ENCODE data around the gene AGPS.
"Not testable (repeated sequence)": the region's sequence is repeated elsewhere in the genome, so short reads cannot be mapped to it uniquely, and the experiment has no call there.

AGPS gene

DNA sequence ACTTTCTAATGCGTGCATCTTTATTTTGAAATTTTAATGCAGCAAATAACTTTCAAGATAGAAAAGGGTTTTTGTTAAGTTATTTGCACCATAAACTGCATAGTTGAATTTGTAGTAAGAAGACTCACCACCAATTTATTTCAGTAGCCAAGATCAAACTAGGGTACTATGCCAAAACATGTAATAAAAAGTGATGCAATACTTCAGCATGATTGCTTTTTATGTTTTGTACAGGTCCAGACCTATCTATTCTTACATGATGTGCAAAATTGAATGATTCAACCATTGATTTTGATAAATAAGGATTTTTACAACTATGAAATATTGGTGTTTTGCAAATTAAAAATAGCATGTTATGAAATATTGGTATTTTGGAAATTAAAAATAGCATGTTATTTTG is 26.7 kb downstream of the AGPS start:
- H3K9ac ChIP-seq: no peak overlapping the region
- H3K4me1 ChIP-seq: peaks cover 0 to 9% (median 0%) of the 10 kb centered on the region in 10 experiments; a peak in 1 of 20 replicates
- H4K20me1 ChIP-seq: peaks cover 0 to 21% (median 4%) of the 10 kb centered on the region in 11 experiments; a peak in 6 of 22 replicates
- no peaks in the 10 kb centered on the region for H3K27me3 ChIP-seq
- H3K36me3 ChIP-seq: peaks cover 0 to 27% (median 15%) of the 10 kb centered on the region in 11 experiments; a peak in 16 of 22 replicates
- no peak overlapping the region; a peak in 1 of 22 replicates for H3K4me2 ChIP-seq
- peak in 1 of 11 experiments; percentile 43; a peak in 1 of 22 replicates for TF ChIP-seq Cebpa-rat (IDR thresholded peaks at IDR 0.05)
- peaks cover 0 to 9% (median 6%) of the 10 kb centered on the region in 11 experiments; a peak in 11 of 22 replicates for H3K9me3 ChIP-seq (replicated peaks in 1 of 11)
- H3K27ac ChIP-seq: peak overlapping the region in 1 of 11 experiments; percentile 27; a peak in 1 of 22 replicates
- no peak overlapping the region for H3K4me3 ChIP-seq

GRCh38 chr2:177422271-177422670 is 29.7 kb downstream of the AGPS start:
- no peak overlapping the region for H3K4me3 ChIP-seq
- H3K27ac ChIP-seq: no peak overlapping the region
- no peak overlapping the region for H3K9ac ChIP-seq
- no peaks in the 10 kb centered on the region for H3K27me3 ChIP-seq
- TF ChIP-seq Cebpa-rat (IDR thresholded peaks at IDR 0.05): no peak
- H3K9me3 ChIP-seq (replicated peaks in 1 of 11): peaks cover 19 to 37% (median 27%) of the 10 kb centered on the region in 11 experiments
- peaks cover 11 to 43% (median 22%) of the 10 kb centered on the region in 11 experiments; a peak in 18 of 22 replicates for H3K36me3 ChIP-seq
- H3K4me2 ChIP-seq: no peak overlapping the region
- peaks cover 0 to 4% (median 0%) of the 10 kb centered on the region in 11 experiments; a peak in 2 of 22 replicates for H4K20me1 ChIP-seq
- peaks cover 0 to 9% (median 0%) of the 10 kb centered on the region in 10 experiments; a peak in 1 of 20 replicates for H3K4me1 ChIP-seq

- H3K27me3 ChIP-seq, H3K27ac ChIP-seq, H3K4me1 ChIP-seq, H4K20me1 ChIP-seq, H3K9ac ChIP-seq, H3K4me2 ChIP-seq, H3K4me3 ChIP-seq: not testable (repeated sequence)
- Histone ChIP-seq H3K9me3 (replicated peaks in 1 of 11) (peaks cover 38 to 56% (median 46%) of the 10 kb centered on the region in 11 experiments), H3K36me3 (peaks cover 20 to 61% (median 38%) of the 10 kb centered on the region in 11 experiments)
Measured at GRCh38 chr2:177424120-177424519, 31.5 kb downstream of the AGPS start.

- not testable (repeated sequence) for H3K4me1 ChIP-seq, H4K20me1 ChIP-seq, H3K27ac ChIP-seq, H3K27me3 ChIP-seq, H3K4me3 ChIP-seq, H3K9ac ChIP-seq, H3K4me2 ChIP-seq
- H3K36me3 ChIP-seq: peaks cover 25 to 66% (median 43%) of the 10 kb centered on the region in 11 experiments
- H3K9me3 ChIP-seq (replicated peaks in 1 of 11): peaks cover 43 to 61% (median 51%) of the 10 kb centered on the region in 11 experiments
Measured at GRCh38 chr2:177424620-177425019, 32.0 kb downstream of the AGPS start.

GRCh38 chr2:177427316-177427715 is 34.7 kb downstream of the AGPS start:
- Histone ChIP-seq H4K20me1 (no peaks in the 10 kb centered on the region; a peak in 1 of 22 replicates), H3K4me1 (no peaks in the 10 kb centered on the region), H3K9ac (no peak overlapping the region), H3K27ac (no peak overlapping the region), H3K27me3 (no peaks in the 10 kb centered on the region), H3K9me3 (replicated peaks in 1 of 11) (peaks cover 70 to 88% (median 77%) of the 10 kb centered on the region in 11 experiments), H3K36me3 (peaks cover 47 to 84% (median 62%) of the 10 kb centered on the region in 11 experiments), H3K4me2 (no peak overlapping the region), H3K4me3 (no peak overlapping the region)
- no peak for TF ChIP-seq Cebpa-rat (IDR thresholded peaks at IDR 0.05)

GRCh38 chr2:177427936-177428335 is 35.4 kb downstream of the AGPS start:
- H3K4me3 ChIP-seq, H3K4me2 ChIP-seq, H3K27me3 ChIP-seq, H3K4me1 ChIP-seq, H3K9ac ChIP-seq, H3K27ac ChIP-seq, H4K20me1 ChIP-seq: not testable (repeated sequence)
- Histone ChIP-seq H3K36me3 (peaks cover 52 to 87% (median 67%) of the 10 kb centered on the region in 11 experiments), H3K9me3 (replicated peaks in 1 of 11) (peaks cover 76 to 94% (median 84%) of the 10 kb centered on the region in 11 experiments)

DNA sequence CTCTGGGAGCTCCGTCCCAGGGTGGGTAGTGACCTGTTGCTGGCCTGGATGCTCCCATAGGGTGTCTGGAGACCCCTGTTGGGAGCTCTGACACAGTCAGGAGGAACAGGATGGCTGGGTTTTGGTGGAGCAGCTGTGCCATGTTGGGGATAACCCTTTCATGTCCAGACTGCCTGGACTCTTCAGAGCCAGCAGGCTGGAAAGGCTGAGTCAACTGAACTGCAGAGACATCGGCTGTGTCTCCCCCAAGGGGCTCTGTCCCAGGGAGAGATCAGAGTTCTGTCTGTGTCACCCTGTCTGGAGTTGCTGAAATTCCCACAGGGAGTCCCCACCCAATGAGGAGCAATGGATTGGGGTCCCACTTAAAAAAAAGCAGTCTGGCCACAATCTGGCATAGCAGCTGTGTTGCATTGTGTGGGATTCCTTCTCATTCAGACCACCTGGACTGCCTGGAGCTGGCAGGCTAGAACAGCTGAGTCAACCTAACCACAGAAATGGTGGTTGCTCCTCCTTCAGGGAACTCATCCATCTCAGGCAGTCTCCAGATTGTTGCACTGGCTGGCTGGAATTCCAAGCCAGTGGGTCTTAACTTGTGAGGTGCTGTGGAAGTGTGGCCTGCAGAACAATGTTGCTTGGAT is 37.2 kb downstream of the AGPS start:
- H3K4me3 ChIP-seq: no peak overlapping the region
- H3K9me3 ChIP-seq (replicated peaks in 1 of 11): peaks cover 84 to 96% (median 93%) of the 10 kb centered on the region in 11 experiments
- H3K4me2 ChIP-seq: no peak overlapping the region
- H3K4me1 ChIP-seq: no peaks in the 10 kb centered on the region
- no peaks in the 10 kb centered on the region for H3K27me3 ChIP-seq
- TF ChIP-seq Cebpa-rat (IDR thresholded peaks at IDR 0.05): no peak
- H3K36me3 ChIP-seq: peaks cover 60 to 88% (median 77%) of the 10 kb centered on the region in 11 experiments
- H4K20me1 ChIP-seq: no peaks in the 10 kb centered on the region
- H3K9ac ChIP-seq: no peak overlapping the region
- H3K27ac ChIP-seq: no peak overlapping the region

- Histone ChIP-seq H3K27ac (no peak overlapping the region), H3K9me3 (replicated peaks in 1 of 11) (peaks cover 83 to 90% (median 88%) of the 10 kb centered on the region in 11 experiments)
Measured at GRCh38 chr2:177430411-177430810, 37.8 kb downstream of the AGPS start.

GRCh38 chr2:177431111-177431725 is 38.6 kb downstream of the AGPS start:
- not testable (repeated sequence) for H3K4me2 ChIP-seq, H3K27ac ChIP-seq, H4K20me1 ChIP-seq, H3K4me1 ChIP-seq, H3K27me3 ChIP-seq, H3K9ac ChIP-seq
- Histone ChIP-seq H3K9me3 (replicated peaks in 1 of 11) (peaks cover 80 to 84% (median 83%) of the 10 kb centered on the region in 11 experiments), H3K36me3 (peaks cover 65 to 94% (median 79%) of the 10 kb centered on the region in 11 experiments), H3K4me3 (0 out of 20 replicates have a peak overlapping the region, but pooled peaks of 1 of the 10 experiments have one; percentile 11)

More at GRCh38 chr2:177430411-177430810, 37.8 kb downstream of the AGPS start:
- Histone ChIP-seq H3K4me2 (no peak overlapping the region), H3K27me3 (no peaks in the 10 kb centered on the region), H3K36me3 (peaks cover 63 to 88% (median 74%) of the 10 kb centered on the region in 11 experiments), H4K20me1 (no peaks in the 10 kb centered on the region), H3K4me3 (no peak overlapping the region), H3K4me1 (no peaks in the 10 kb centered on the region), H3K9ac (no peak overlapping the region)
- no peak for TF ChIP-seq Cebpa-rat (IDR thresholded peaks at IDR 0.05)
